Prostate gland (tissue), 2 donors: ENCODE data around the gene PRIMPOL. TPM values are rescaled to one million over a fixed set of nuclear protein-coding genes. Genes with fewer than 3 reads are reported as not detected.

ENCODE experiments used
- DNase-seq: peaks from one replicate; pipeline ENCODE4 v3.0.0-alpha.2; 2019; ENCODE audit warnings: low spot score
- H3K27ac ChIP-seq, 2 donors: fragments of 200-600 bp; sonication (generic); 2 replicates each; pipeline ENCODE4 v1.5.1; 2017 to 2019
- H3K27me3 ChIP-seq: fragments of 200-600 bp; sonication (generic); replicated peaks from 2 replicates; pipeline ENCODE4 v1.5.1; 2019; ENCODE audit not compliant: insufficient read depth
- H3K36me3 ChIP-seq, 2 donors: fragments of 200-600 bp; sonication (generic); 1 replicate in 1 of 2; 2 replicates in 1 of 2; pipeline versions ENCODE4 v1.5.1 to v1.8.1; 2017 to 2019
- H3K4me1 ChIP-seq: fragments of 200-600 bp; sonication (generic); replicated peaks from 2 replicates; pipeline ENCODE4 v1.5.1; 2019
- H3K4me3 ChIP-seq, 2 donors: fragments of 200-600 bp; sonication (generic); 2 replicates each; pipeline ENCODE4 v1.5.1; 2017 to 2019
- H3K9me3 ChIP-seq: fragments of 200-600 bp; sonication (generic); 2 replicates; pipeline ENCODE4 v1.5.1; 2017
- POLR2A ChIP-seq: fragments of 450-650 bp; IDR thresholded peaks from one replicate; pipeline ENCODE4 v1.6.1; 2016; ENCODE audit warnings: antibody characterized with exemption, mild to moderate bottlenecking
- POLR2AphosphoS5 ChIP-seq: sonication (generic); formaldehyde crosslinking; IDR thresholded peaks from one replicate; pipeline ENCODE4 v1.6.1; 2017; ENCODE audit warnings: antibody characterized with exemption
- WGBS: methylation state at CpG from one replicate; pipeline ENCODE4 v1.1.5; 2018; 5-methylcytosine and 5-hydroxymethylcytosine counted together
- intact Hi-C: fragments of 100-400 bp; cut with DNase I; formaldehyde crosslinking; loops from one replicate; pipeline ENCODE4 v1.14.2; 2022
- total RNA-seq, 2 donors: library from RNA; depleted of rRNA; stranded (reverse); fragments of >200 nt; gene quantifications; one replicate each; pipeline ENCODE4 v1.1.0, GENCODE V29; 2016
- TF ChIP-seq, protein P1 (sequence below), 4 experiments: fragments of 200-600 bp in 2 of 4; fragments of 450-650 bp in 2 of 4; sonication (generic) in 2 of 4; IDR thresholded peaks; 1 replicate in 3 of 4; 2 replicates in 1 of 4; pipeline ENCODE4 v1.5.1; 2016 to 2019; ENCODE audit warnings: antibody characterized with exemption in 4 of 4, mild to moderate bottlenecking in 2 of 4, moderate library complexity in 2 of 4

PRIMPOL gene
- total RNA-seq, 2 donors from 2014 or later, result 14.3 to 28.6 TPM

DNA sequence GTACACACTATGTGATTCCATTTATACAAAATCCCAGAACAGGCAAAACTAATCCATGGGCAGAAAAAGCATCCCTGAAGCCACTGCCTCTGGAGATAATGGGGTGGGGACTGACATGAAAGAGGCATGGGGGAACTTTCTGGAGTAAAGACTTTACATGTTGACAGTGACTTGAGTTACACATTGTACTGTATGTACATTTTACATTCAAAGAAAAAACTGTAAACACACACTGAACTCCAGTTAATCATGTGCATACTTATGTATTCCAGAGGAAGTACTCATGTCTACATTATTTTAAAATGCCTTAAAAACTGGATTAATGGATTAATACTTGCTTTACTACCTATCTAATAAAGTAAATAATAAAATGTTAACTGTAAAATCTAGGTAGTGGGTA is 62.8 kb downstream of the PRIMPOL start:
- no peaks in the 10 kb centered on the region for H3K9me3 ChIP-seq
- DNase-seq, result no peak
- no peaks in the 10 kb centered on the region for H3K27me3 ChIP-seq
- H3K36me3 ChIP-seq, result no peaks in the 10 kb centered on the region
- H3K4me3 ChIP-seq, result no peak overlapping the region
- H3K27ac ChIP-seq, result no peak overlapping the region
- H3K4me1 ChIP-seq, result no peaks in the 10 kb centered on the region
- intact Hi-C loops, result no loop called here
- TF ChIP-seq, protein P1, sequence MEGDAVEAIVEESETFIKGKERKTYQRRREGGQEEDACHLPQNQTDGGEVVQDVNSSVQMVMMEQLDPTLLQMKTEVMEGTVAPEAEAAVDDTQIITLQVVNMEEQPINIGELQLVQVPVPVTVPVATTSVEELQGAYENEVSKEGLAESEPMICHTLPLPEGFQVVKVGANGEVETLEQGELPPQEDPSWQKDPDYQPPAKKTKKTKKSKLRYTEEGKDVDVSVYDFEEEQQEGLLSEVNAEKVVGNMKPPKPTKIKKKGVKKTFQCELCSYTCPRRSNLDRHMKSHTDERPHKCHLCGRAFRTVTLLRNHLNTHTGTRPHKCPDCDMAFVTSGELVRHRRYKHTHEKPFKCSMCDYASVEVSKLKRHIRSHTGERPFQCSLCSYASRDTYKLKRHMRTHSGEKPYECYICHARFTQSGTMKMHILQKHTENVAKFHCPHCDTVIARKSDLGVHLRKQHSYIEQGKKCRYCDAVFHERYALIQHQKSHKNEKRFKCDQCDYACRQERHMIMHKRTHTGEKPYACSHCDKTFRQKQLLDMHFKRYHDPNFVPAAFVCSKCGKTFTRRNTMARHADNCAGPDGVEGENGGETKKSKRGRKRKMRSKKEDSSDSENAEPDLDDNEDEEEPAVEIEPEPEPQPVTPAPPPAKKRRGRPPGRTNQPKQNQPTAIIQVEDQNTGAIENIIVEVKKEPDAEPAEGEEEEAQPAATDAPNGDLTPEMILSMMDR (IDR thresholded peaks at IDR 0.05), result no peak
- no peak for TF ChIP-seq POLR2AphosphoS5
- TF ChIP-seq POLR2A, result no peak

GRCh38 chr4:184713887-184714286 is 64.3 kb downstream of the PRIMPOL start:
- intact Hi-C loops, result no loop called here
- no peaks in the 10 kb centered on the region for H3K4me1 ChIP-seq
- WGBS, result 69% methylated on average over 2 of the region's 2 CpGs
- no peak overlapping the region for H3K4me3 ChIP-seq
- no peak for DNase-seq
- H3K36me3 ChIP-seq, result no peaks in the 10 kb centered on the region
- no peak overlapping the region for H3K27ac ChIP-seq
- no peak for TF ChIP-seq POLR2AphosphoS5
- TF ChIP-seq, protein P1 (IDR thresholded peaks at IDR 0.05), result no peak
- no peak for TF ChIP-seq POLR2A
- no peaks in the 10 kb centered on the region for H3K9me3 ChIP-seq
- no peaks in the 10 kb centered on the region for H3K27me3 ChIP-seq

GRCh38 chr4:184715526-184715925 is 66.0 kb downstream of the PRIMPOL start:
- TF ChIP-seq, protein P1 (IDR thresholded peaks at IDR 0.05), result no peak
- TF ChIP-seq POLR2AphosphoS5 (no peak), POLR2A (no peak)
- no peaks in the 10 kb centered on the region for H3K9me3 ChIP-seq
- H3K27ac ChIP-seq, result no peak overlapping the region
- no peaks in the 10 kb centered on the region for H3K4me1 ChIP-seq
- 86% methylated on average over 4 of the region's 4 CpGs for WGBS
- no peaks in the 10 kb centered on the region for H3K36me3 ChIP-seq
- intact Hi-C loops, result no loop called here
- H3K27me3 ChIP-seq, result no peaks in the 10 kb centered on the region
- no peak overlapping the region for H3K4me3 ChIP-seq
- DNase-seq, result no peak

DNA sequence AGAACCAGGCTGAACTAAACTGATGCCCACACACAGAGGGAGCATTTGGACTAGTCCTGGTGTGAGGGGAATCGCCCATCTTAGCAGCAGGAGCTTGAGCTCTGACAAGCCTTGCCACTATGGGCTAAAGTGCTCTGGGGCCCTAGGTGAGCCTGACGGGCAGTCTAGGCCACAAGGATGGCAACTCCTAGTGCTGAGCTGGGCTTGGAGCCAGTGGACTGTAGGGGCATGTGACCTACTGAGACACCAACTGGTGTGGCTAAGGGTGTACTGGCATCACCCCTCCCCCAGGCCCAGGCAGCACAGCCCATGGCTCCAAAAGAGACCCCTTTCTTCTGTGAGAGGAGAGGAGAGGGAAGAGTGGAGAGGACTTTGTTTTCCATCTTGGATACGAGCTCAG is 69.9 kb downstream of the PRIMPOL start:
- intact Hi-C loops, result no loop called here
- WGBS, result 100% methylated on average over 2 of the region's 3 CpGs
- no peaks in the 10 kb centered on the region for H3K36me3 ChIP-seq
- no peaks in the 10 kb centered on the region for H3K4me1 ChIP-seq
- H3K9me3 ChIP-seq, result no peaks in the 10 kb centered on the region
- TF ChIP-seq POLR2A (no peak), POLR2AphosphoS5 (no peak)
- TF ChIP-seq, protein P1 (IDR thresholded peaks at IDR 0.05), result no peak
- no peak for DNase-seq
- H3K27me3 ChIP-seq, result no peaks in the 10 kb centered on the region
- no peak overlapping the region for H3K4me3 ChIP-seq
- no peak overlapping the region for H3K27ac ChIP-seq

DNA sequence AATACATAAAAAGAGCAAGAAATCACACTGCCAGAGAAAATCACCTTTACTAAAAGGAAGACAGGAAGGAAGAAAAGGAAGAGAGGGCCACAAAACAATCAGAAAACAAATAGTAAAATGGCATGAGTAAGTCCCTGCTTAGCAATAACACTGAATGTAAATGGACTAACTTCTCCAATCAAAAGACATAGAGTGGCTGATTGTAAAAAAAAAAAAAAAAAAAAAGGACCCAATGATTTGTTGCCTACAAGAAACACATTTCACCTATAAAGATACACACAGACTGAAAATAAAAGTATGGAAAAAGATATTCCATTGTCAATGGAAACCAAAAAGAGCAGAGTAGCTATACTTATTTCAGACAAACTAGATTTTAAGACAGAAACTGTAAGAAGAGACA is 71.7 kb downstream of the PRIMPOL start:
- no peaks in the 10 kb centered on the region for H3K9me3 ChIP-seq
- H3K27ac ChIP-seq, result no peak overlapping the region
- no peaks in the 10 kb centered on the region for H3K36me3 ChIP-seq
- TF ChIP-seq, protein P1 (IDR thresholded peaks at IDR 0.05), result no peak
- TF ChIP-seq POLR2AphosphoS5 (no peak), POLR2A (no peak)
- no peaks in the 10 kb centered on the region for H3K27me3 ChIP-seq
- intact Hi-C loops, result no loop called here
- no peak overlapping the region for H3K4me3 ChIP-seq
- no peaks in the 10 kb centered on the region for H3K4me1 ChIP-seq
- DNase-seq, result no peak
